Esophagus muscularis mucosa (tissue), 4 donors: Measurements from ENCODE around the gene PPP6R1. TPM values are rescaled to one million over a fixed set of nuclear protein-coding genes. Genes with fewer than 3 reads are reported as not detected.

Experiments used
- DNase-seq: peaks from one replicate; pipeline ENCODE4 v3.0.0-alpha.2; 2017; ENCODE audit errors: extremely low spot score
- H3K27ac ChIP-seq, 4 donors: fragments of 200-600 bp; sonication (generic); replicated peaks in 1 of 4; 1 replicate in 3 of 4; 2 replicates in 1 of 4; pipeline ENCODE4 v1.5.1; 2016 to 2019; ENCODE audit warnings: mild to moderate bottlenecking in 1 of 4
- H3K27me3 ChIP-seq, 4 donors: fragments of 200-600 bp; sonication (generic); one replicate each; pipeline versions ENCODE4 v1.5.1 to v1.6.0; 2016 to 2019
- H3K36me3 ChIP-seq, 4 donors: fragments of 200-600 bp; sonication (generic); one replicate each; pipeline ENCODE4 v1.5.1; 2016 to 2019
- H3K4me1 ChIP-seq, 4 donors: fragments of 200-600 bp; sonication (generic); one replicate each; pipeline ENCODE4 v1.5.1; 2016 to 2019
- H3K4me3 ChIP-seq, 4 donors: fragments of 200-600 bp; sonication (generic); 1 replicate in 2 of 4; 2 replicates in 2 of 4; pipeline ENCODE4 v1.5.1; 2016 to 2019; ENCODE audit warnings: mild to moderate bottlenecking in 4 of 4, moderate library complexity in 1 of 4
- H3K9me3 ChIP-seq, 4 donors: fragments of 200-600 bp; sonication (generic); 1 replicate in 3 of 4; 2 replicates in 1 of 4; pipeline ENCODE4 v1.5.1; 2016 to 2019
- CTCF ChIP-seq, 3 experiments: fragments of 200-600 bp in 2 of 3; fragments of 450-650 bp in 1 of 3; sonication (generic) in 2 of 3; IDR thresholded peaks; one replicate each; pipeline ENCODE4 v1.5.1; 2017 to 2019; ENCODE audit warnings: antibody characterized with exemption in 3 of 3, mild to moderate bottlenecking in 2 of 3, moderate library complexity in 1 of 3
- EP300 ChIP-seq: sonication (generic); formaldehyde crosslinking; IDR thresholded peaks from one replicate; pipeline ENCODE4 v1.6.1; 2017; ENCODE audit warnings: antibody characterized with exemption
- POLR2A ChIP-seq: fragments of 450-650 bp; IDR thresholded peaks from one replicate; pipeline ENCODE4 v1.6.1; 2017; ENCODE audit warnings: antibody characterized with exemption, moderate library complexity, mild to moderate bottlenecking, low read depth
- POLR2AphosphoS5 ChIP-seq, 2 donors: sonication (generic); formaldehyde crosslinking; IDR thresholded peaks; one replicate each; pipeline ENCODE4 v1.6.1; 2017; ENCODE audit warnings: antibody characterized with exemption in 2 of 2
- WGBS: methylation state at CpG from one replicate; pipeline ENCODE4 v1.1.5; 2018; 5-methylcytosine and 5-hydroxymethylcytosine counted together
- intact Hi-C: fragments of 100-400 bp; cut with DNase I; formaldehyde crosslinking; loops from one replicate; pipeline ENCODE4 v1.15.1; 2023
- total RNA-seq, 4 donors: library from RNA; depleted of rRNA; stranded (reverse); fragments of >200 nt; gene quantifications; one replicate each; pipeline versions ENCODE4 v1.1.0 to v1.2.1, GENCODE V29; 2016

PPP6R1 gene
- total RNA-seq, 4 donors from 2014 or later, result 37.4 to 75.5 (median 45.6) TPM

DNA sequence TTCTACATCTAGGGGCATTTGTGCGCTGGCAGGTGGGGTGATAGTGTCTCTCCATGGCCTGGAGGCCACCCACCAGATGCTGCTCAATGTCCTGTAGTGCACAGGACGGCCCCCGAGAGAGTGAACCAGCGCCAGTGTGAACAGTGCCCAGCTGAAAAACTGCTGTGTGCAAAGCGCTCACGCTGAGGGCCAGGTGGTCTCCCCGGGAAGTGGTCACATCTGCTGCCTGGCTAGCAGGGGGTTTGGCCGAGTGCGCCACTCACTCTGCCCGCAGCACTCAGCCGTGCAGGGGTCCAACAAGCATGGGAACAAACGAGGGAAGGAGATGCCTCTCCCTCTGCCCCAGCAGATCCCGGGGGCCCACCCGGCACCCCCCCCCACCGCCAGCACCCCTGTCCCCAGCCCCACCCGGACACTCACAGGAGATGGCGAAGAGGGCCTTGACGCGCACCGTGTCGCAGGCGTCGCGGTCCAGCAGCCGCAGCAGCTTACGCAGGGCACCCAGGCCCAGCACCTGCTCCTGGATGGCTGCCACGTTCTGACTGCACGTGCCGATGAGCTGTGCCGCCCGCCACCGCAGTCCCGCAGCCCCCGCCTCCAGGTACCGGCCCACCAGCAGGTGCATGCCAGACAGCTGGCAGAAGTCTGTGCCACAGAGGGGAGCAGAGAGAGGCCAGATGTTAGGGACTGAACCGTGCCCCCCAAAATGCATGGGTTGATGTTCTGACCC lies 15.3 kb upstream of the PPP6R1 start:
- Histone ChIP-seq H3K27me3 (no peaks in the 10 kb centered on the region), H3K4me3 (no peak overlapping the region), H3K4me1 (peaks cover 4 to 9% (median 5%) of the 10 kb centered on the region in 4 donors), H3K36me3 (peaks cover 23 to 91% (median 71%) of the 10 kb centered on the region in 4 donors), H3K9me3 (no peaks in the 10 kb centered on the region), H3K27ac (no peak overlapping the region)
- WGBS, result 96% methylated on average over 8 of the region's 36 CpGs
- intact Hi-C loops, result no loop called here
- DNase-seq, result no peak
- TF ChIP-seq POLR2A, result no peak
- no peak for TF ChIP-seq EP300
- TF ChIP-seq CTCF (IDR thresholded peaks at IDR 0.05), result no peak
- TF ChIP-seq POLR2AphosphoS5 (IDR thresholded peaks at IDR 0.05), result no peak

DNA sequence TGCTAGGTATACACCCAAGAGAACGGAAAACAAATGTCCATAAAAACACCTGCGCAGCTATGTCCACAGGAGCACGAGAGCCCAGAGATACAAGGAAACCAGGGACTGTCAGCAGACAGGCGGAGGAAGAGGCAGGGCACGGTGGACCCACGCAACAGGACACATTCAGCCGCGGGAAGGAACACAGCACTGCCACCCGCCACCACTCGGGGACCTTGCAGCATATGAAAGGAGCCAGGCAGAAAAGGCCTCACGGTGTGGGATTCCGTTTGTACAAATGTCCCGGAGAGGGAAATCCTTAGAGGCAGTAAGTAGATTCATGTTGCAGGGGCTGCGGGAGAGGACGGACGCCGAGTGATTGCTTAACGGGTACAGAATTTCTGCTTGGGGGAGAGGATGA lies 13.3 kb upstream of the PPP6R1 start:
- no peak for TF ChIP-seq CTCF (IDR thresholded peaks at IDR 0.05)
- TF ChIP-seq POLR2AphosphoS5 (IDR thresholded peaks at IDR 0.05), result no peak
- TF ChIP-seq POLR2A, result no peak
- TF ChIP-seq EP300, result no peak
- Histone ChIP-seq H3K36me3 (peaks cover 18 to 88% (median 60%) of the 10 kb centered on the region in 4 donors), H3K4me3 (no peak overlapping the region), H3K27me3 (no peaks in the 10 kb centered on the region), H3K27ac (no peak overlapping the region), H3K4me1 (no peaks in the 10 kb centered on the region), H3K9me3 (no peaks in the 10 kb centered on the region)
- WGBS, result 93% methylated on average over 18 of the region's 18 CpGs
- no peak for DNase-seq
- intact Hi-C loops, result no loop called here

DNA sequence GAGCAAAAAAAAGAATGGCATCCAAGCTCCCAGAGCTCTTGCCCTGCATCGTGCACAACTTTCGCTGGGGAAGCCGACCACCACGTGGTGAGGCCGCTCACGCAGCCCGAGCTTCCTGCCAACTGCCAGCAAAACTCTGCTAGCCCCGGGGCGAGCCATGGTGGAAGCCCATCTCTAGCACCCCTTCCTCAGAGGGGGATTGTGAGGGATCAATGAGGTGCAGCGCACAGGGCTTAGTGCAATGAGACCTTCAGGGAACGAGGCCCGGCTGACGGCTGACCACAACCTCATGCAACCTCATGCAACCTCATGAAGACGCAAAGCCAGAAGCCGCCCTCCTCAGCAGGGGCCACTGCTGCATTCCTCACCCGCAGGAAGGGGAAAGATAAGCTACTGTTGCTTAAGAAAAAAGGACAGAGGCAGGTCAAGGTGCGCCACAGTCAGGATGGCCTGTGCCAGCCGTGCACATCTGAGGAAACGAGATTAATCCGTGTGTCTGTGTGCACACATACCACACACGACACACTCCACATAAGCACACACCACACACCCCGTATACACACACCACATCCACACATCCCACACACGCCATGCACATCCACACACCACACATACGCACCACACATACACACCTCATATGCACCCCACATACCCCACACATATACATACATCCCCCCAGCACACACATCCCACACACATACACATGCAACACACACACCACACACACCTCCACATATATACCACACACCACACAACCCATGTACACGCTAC lies 11.5 kb upstream of the PPP6R1 start:
- Histone ChIP-seq H3K4me3 (no peak overlapping the region), H3K36me3 (peaks cover 13 to 78% (median 55%) of the 10 kb centered on the region in 4 donors), H3K27me3 (no peaks in the 10 kb centered on the region), H3K4me1 (no peaks in the 10 kb centered on the region), H3K9me3 (no peaks in the 10 kb centered on the region), H3K27ac (no peak overlapping the region)
- intact Hi-C loops, result no loop called here
- DNase-seq, result no peak
- TF ChIP-seq POLR2A, result no peak
- TF ChIP-seq EP300, result no peak
- TF ChIP-seq CTCF (IDR thresholded peaks at IDR 0.05), result no peak
- TF ChIP-seq POLR2AphosphoS5 (IDR thresholded peaks at IDR 0.05), result no peak
- 89% methylated on average over 25 of the region's 25 CpGs for WGBS

GRCh38 chr19:55269299-55269698 lies 10.5 kb upstream of the PPP6R1 start:
- Histone ChIP-seq H3K27me3 (no peaks in the 10 kb centered on the region), H3K4me3 (no peak overlapping the region), H3K36me3 (peaks cover 11 to 76% (median 54%) of the 10 kb centered on the region in 4 donors), H3K9me3 (no peaks in the 10 kb centered on the region), H3K27ac (no peak overlapping the region), H3K4me1 (no peaks in the 10 kb centered on the region)
- no peak for DNase-seq
- WGBS, result 88% methylated on average over 8 of the region's 8 CpGs
- no peak for TF ChIP-seq EP300
- TF ChIP-seq POLR2AphosphoS5 (IDR thresholded peaks at IDR 0.05), result no peak
- TF ChIP-seq CTCF (IDR thresholded peaks at IDR 0.05), result no peak
- TF ChIP-seq POLR2A, result no peak
- intact Hi-C loops, result no loop called here
